HG03060 (cell line): ENCODE data around the gene SSR2.

ENCODE experiments used
- ATAC-seq: cut with Tn5 transposase; IDR thresholded peaks from one replicate; pipeline ENCODE4 v1.9.1; 2021; ENCODE audit warnings: low read depth, moderate number of reproducible peaks; ENCODE audit not compliant: unreplicated experiment

The SSR2 gene

DNA sequence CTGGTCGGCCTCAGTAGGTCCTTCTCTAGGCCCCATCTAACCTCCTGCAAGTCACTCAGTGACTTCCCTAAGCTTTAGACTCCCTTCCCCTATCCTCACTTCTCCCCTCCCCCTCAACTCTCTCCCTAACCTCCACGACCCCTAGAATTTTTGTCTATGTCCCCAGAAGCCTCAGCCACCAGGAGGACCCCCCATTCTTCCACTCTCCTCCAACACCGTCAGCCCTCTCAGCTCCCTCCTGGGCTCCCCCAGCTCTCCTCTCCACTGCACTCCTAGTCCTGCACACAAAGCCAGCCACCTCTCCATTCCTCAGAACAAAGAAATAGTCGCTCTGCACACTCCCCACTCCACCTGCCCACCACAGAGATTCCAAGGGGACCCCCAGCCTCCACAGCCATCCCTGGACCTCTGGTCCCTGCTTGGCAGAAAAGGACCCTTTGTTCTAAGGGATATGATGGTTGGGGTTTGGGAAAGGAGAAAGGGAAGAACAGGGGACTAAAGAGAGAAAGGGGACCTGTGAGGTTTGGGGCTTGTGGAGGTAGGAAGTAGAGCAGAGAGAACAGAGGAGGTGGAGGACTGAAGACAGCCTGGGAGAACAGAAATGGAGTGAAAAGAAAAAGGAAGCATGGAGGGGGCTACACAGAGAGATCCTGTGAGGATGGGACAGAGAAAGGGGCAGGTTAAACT lies 45.2 kb downstream of the SSR2 start:
- no peak for ATAC-seq

DNA sequence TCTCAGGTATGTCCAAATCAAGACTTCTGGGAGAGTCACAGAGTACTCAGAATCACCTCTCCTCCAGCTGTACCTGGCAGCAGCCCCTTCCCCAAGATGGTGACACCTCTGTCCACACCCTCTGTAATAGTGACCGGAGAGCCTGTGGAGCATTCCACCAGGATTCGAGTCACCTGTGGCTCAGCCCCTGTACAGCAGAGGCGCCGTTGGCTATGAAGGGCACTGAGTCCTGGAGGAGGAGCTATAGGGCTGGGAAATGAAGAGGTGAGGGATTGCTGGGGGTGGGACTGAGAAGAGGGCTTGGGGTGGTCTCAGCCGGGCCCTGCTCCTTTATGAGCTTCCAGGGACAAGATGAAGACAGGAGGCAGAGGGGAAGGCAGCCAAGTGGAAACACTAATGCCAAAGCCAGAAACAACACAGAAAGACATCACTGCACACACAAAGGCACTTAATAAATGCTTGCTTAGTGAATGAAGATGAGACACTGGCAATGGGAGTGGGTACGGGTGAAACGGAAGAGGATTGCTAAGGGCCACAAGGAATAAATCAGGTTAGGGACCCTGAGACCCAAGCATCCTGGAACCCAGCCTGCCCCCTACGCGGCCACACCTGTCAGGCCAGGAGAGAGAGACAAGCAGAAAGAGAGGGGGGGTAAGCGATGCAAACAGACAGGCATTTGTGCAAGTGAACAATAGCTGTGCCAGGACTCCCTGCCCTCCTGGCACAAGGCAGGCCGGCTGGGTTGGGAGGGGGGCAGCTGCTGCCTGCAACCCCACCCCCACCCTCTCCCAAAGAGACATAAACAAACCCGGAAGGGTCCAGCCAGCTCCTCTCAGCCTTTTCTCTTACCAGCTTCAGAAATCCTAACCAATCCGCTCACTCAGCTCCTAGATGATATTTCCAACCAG lies 46.3 kb downstream of the SSR2 start:
- no peak for ATAC-seq

DNA sequence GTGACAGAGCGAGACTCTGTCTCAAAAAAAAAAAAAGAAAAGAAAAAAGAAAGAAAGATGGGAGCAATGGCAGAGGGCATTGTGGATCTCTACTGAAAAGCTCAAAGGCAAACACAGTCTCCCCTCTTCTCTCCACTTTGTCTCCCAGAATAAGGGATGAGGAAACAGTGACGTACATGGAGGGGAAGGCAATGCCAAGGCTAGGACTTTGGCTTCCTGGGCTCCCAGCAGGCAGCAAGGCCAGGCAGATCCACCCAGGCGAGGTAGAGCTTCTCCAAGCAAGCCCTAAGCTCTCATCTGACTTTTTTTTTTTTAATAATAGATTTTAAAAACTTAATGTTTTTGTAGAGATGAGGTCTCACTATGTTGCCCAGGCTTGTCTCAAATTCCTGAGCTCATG lies 47.0 kb downstream of the SSR2 start:
- ATAC-seq, result no peak

DNA sequence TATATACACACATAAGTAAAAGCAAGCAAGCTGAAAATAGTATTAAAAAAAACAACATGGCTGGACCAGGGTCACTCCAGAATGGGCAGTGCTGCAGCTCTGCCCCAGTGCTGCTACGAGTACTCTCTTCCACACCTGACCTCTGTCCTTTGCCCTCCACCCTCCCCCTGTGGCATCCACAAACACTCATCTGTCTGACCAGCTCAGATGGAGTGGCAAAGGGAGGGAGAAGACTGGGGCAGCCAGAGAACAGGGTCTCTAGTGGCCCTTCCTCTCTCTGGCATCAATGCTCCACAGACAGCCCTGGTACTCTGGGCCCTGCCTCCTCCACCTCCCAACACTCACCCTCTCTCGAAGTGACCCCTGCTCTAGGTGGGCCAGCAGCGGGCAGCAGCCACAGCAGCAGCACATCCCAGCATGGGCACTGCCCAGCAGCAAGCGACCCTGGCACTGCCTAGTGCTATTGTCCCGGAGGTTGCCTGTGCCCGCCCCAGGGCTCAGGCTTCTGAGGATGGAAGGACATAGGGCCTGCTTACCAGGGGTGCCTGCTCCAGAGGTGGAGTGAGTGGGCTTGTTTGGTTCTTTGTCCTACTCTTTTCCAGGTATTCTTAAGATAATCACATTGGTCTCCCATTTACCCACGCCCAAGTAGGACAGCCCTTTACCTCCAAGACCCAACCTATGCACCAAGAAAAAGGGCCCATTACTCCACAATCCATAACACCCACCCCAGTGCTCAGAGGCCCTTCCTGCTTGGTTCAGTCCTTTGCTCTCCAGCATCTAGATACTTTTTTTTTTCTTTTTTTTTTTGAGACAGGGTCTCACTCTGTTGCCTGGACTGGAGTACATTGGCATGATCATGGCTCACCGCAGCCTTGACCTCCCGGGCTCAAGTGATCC lies 48.6 kb downstream of the SSR2 start:
- ATAC-seq, result no peak

DNA sequence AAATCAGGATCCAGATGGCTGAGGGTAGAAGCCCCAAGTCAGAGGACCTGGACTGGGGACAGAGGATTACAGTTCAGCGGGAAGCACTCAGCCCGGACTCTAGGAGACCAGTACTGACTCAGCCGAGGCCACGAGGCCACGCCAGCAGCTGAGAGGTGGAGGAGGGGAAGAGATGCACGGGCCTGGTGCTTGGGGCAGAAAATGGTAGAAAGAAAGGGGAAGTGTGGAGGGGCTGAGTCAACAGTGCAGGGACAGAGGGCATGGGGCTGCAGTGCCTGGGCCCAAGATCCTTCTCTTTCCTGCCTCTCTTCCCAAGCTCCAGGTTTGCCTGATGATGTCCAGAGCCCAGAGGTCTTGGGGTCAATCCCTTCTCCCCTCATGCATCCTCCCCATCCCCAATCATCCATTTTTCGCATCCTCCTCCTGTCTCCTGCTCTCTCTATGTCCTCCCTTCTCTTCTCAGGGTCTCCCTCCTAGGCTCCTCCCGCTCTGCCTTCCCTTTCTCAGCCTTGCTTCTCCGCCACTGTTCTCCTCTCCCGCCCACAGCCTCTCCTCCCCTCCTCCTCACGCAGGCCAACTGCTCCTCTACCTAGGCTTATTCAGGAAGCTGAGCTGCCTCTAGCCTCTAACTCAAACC lies 50.1 kb downstream of the SSR2 start:
- no peak for ATAC-seq

DNA sequence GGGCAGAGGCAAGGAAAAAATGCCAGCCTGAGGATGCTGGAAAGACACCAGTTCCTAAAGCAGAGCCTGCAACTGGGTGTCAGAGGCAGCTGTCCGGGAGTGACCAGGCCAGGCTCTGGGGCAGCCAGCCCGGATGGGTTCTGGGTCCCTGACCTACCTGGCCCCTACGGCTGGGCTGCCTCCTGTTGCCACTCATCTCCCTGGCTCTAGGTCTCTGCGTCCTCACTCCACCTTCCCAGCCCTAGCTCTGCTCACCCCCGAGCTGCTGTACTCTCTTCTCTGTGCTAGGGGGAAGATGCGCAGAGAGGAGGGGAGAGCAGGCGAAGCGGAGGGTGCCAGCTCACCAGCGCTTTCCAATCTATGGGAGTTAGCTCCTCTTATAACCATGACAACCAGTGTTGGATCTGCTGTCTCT lies 51.4 kb downstream of the SSR2 start:
- no peak for ATAC-seq

DNA sequence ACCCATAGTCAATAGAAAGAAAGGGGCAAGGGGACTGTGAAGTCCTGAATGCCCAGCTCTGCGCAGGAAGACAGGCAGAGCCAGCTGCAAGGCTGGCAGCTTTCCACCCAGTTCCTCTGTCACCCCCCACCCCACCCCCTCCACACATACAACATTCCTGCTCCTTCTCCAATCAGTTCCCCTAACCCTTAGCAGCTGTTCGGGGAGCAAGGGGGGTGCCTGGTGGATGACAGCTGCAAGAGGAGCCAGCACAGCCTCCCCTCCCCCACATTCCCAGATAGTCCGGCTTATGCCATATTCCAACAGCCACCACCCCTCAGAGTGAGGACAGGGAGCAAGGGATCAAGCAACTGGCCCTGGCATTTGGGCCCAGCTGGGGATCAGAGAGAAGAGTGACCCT lies 52.1 kb downstream of the SSR2 start:
- ATAC-seq, result no peak

DNA sequence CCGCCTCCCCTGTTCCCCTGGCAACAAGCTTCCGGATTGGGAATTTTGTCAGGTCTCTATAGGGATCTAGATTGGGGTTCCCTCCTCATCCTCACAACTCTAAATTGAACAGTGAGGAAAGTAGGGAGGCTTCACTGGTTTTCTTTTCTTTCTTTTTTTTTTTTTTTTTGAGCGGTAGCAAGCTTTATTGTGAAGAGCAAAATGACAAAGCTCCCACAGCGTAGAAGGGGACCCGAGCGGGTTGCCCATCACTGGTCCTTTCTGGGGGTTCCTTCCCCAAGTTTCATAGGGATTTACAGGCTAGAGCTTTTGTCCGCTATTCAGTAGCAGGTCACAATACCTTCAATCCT lies 52.7 kb downstream of the SSR2 start:
- ATAC-seq, result no peak

DNA sequence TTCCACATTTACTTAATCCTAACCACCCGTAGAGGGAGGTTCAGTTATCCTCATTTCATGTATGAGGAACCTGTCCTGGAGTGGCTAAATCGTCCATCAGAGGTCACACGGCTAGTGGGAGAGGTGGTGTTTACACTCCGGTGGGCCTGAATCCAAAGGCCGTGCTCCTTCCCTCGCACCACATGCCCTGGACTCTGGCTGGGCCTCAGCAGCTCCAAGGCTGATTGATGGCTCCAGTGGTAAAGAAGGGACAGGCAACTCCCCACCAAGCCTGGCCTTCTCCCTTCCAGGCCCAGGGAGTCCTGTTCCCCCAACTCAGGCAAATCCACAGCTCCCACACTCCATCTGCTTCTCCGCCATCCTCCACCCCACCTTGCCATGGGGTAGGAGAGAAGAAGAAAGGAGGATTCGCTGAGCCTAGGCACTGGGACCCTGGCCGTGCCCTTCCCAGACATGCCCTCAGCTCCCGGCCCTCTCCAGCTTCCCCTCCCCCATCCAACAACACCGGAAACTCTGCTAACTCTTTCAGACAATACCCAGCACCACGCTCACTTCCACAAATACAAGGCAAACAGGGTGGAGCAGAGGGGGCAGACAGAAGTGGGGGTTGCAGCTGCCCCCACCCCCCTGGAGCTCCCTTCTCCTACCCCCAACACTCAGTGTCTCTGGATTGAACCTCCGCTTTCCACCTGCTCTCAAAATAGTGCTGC lies 53.3 kb downstream of the SSR2 start:
- ATAC-seq, result no peak

DNA sequence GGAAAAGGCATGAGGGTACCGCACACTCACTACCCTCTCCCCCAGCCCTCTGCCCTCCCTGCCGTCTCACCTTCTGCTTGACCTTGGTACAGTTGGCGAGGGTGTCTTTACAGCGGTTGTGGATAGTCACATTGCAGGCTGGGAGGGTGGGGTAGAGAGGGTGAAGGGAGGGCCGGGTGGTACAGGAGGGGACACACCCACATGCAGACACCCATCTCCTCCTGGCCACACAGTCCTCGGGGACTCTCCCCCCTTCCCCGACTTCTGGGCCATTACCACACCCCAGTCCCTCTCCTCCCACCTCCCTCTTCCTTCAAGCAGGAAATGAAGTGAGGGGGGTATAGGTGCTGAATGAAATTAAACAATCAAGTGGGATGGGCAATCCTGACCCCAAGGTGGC lies 54.0 kb downstream of the SSR2 start:
- ATAC-seq, result no peak

DNA sequence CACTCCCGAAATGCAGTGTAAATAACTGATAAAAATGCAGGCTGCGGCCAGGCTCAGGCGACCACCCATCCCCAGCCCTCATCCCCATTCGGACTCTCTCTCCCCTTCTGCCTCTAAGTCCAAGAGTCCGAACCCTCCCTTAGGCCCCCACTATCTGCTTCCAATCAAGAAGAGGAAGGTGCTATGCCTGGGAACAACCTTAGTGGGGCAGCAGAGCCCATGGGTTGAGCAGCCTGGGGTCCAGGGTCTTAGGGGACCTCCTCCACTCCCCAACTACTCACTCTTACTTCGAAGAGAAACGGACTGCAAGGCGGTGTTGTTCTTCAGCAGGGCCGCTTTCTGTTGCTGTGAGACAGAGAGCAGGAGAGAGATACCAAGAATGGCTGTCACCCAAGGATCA lies 54.6 kb downstream of the SSR2 start:
- ATAC-seq, result no peak

DNA sequence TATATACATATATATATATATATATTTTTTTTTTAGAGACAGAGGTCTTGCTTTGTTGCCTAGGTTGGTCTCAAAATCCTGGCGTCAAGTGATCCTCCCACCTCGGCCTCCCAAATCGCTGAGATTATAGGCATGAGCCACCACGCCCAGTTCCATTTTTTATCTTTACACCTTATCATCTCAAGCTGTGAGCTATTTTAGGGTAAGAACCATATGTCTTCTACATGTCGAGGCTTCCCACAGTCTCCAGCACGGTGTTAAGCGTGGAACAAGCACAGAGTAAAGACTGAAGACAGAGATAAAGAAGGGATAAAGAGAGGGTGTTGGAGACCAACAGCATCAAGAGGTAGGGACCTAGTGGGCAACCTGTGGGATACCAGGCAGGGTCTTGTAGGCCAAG lies 56.6 kb downstream of the SSR2 start:
- no peak for ATAC-seq

DNA sequence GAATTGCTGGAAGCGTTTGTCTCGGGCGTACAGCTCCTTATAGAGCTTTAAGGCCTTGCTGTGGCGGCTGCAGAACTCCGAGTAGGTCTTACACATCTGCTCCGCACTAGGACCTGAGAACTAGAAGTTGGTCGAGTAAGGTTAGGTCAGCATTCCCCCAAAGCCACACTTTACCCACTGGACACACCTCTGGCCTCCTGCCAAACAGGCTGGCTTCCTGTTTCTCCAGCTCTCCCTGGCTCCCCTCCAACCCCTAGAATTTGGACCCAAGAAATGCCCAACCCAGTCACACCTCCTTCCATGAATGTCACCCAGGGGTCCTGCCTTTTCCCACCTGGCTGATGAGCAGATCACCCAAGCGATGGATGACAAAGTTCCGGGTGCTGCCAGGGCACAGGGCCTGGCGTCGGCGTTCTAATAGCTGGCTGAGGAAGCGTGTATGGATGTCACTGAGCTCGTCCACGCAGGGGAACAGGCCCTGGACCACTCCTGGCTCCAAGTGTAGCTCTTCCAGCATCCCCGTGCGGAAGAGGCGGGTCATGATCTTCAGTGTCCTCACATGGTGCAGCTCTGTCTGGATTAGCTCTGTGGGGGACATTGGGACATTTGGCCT lies 58.0 kb downstream of the SSR2 start:
- ATAC-seq, result no peak

DNA sequence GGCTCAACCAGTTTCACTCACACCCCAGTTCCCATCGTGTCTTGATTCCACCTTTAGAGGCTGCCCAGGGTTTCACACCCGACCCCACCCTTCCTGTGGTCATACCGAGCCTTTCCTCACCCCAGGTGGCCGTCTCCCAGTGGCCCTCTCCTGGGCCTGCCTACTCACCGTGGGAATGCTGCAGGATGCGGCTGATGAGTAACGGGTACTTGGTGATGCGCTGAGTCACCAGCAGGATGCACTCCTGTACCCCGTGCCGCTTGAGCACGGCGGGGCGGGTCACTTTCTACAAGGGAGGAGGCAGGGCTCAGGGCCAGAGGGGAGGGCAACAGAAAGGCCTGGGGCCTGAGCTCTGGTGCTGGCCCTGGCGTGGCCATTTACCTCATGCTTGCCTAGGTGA lies 58.8 kb downstream of the SSR2 start:
- no peak for ATAC-seq

DNA sequence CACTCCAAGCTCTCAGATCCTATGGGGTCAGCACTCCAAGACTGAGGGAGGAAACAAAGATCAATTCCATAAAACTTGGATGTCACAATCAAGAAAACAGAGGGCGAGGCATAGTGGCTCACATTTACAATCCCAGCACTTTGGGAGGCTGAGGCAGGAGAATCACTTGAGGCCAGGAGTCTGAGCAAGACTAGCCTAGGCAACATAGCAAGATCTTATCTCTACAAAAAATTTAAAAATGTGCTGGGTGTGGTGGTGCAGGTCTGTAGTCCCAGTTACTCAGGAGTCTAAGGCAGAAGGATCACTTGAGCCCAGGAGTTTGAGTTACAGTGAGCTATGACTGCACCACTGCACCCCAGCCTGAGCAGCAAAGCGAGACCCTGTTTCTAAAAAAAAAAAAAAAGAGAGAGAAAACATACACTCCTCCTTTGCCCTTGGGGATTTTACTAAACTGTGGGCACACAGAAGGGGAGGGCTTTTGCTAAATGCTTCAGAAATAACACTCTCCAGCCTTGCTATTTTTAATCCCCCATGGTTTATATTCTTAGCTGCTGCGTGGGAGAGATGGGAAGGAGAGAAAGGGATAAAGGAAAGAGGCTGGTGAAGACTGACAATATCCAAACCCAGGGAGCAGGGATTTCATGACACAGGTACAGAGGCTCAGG lies 60.5 kb downstream of the SSR2 start:
- ATAC-seq, result no peak
